CD4-positive, alpha-beta memory T cell (primary cell): Measurements from ENCODE around the gene LRRC8E. TPM values are rescaled to one million over a fixed set of nuclear protein-coding genes. Genes with fewer than 3 reads are reported as not detected.
"Not testable (repeated sequence)": the region's sequence is repeated elsewhere in the genome, so short reads cannot be mapped to it uniquely, and the experiment has no call there.

Source experiments
- CTCF ChIA-PET: fragments of 350-600 bp; sonication (Branson Sonifier 250); formaldehyde crosslinking; loops from one replicate; lab custom pipeline; 2021; ENCODE audit warnings: inconsistent platforms; ENCODE audit not compliant: partially characterized antibody; lab: Charles Lee
- POLR2A ChIA-PET: fragments of 350-600 bp; sonication (Branson Sonifier 250); formaldehyde crosslinking; loops from one replicate; lab custom pipeline; 2021; ENCODE audit not compliant: partially characterized antibody; lab: Charles Lee
- DNase-seq, 5 donors: peaks; one replicate each; pipeline versions ENCODE4 v3.0.0 to v3.0.0-alpha.2; 2020 to 2022; ENCODE audit warnings: mixed read lengths in 1 of 5
- H3K27ac ChIP-seq: one replicate; pipeline ENCODE4 v1.7.0; 2013; ENCODE audit warnings: low read depth, low read length
- H3K27me3 ChIP-seq: 2 replicates; pipeline ENCODE4 v1.7.0; 2013; ENCODE audit warnings: mild to moderate bottlenecking, low read length, moderate library complexity; ENCODE audit not compliant: insufficient read depth
- H3K36me3 ChIP-seq: 2 replicates; pipeline ENCODE4 v1.7.0; 2013; ENCODE audit warnings: mild to moderate bottlenecking, low read length, moderate library complexity; ENCODE audit not compliant: insufficient read depth
- H3K4me1 ChIP-seq: 2 replicates; pipeline ENCODE4 v1.7.0; 2013; ENCODE audit warnings: mild to moderate bottlenecking, low read length, moderate library complexity; ENCODE audit not compliant: insufficient read depth
- H3K4me3 ChIP-seq, 2 donors: one replicate each; pipeline ENCODE4 v1.7.0; 2013; ENCODE audit warnings: low read length in 2 of 2, mild to moderate bottlenecking in 1 of 2
- H3K9me3 ChIP-seq, 2 donors: one replicate each; pipeline ENCODE4 v1.7.0; 2013; ENCODE audit warnings: low read length in 2 of 2, control low read depth in 1 of 2; ENCODE audit not compliant: control insufficient read depth in 1 of 2
- H3K27ac Mint-ChIP-seq, 7 donors: one replicate each; pipeline ENCODE4 v1.8.0; 2020 to 2021; ENCODE audit warnings: mixed read lengths in 7 of 7, mild to moderate bottlenecking in 6 of 7, inconsistent platforms in 3 of 7, moderate library complexity in 3 of 7
- H3K27me3 Mint-ChIP-seq, 2 donors: one replicate each; pipeline ENCODE4 v1.8.0; 2020 to 2021; ENCODE audit warnings: mixed read lengths in 2 of 2
- H3K36me3 Mint-ChIP-seq, 2 donors: one replicate each; pipeline ENCODE4 v1.8.0; 2020 to 2021; ENCODE audit warnings: mixed read lengths in 2 of 2, inconsistent platforms in 1 of 2, mild to moderate bottlenecking in 1 of 2
- H3K4me1 Mint-ChIP-seq, 4 donors: one replicate each; pipeline ENCODE4 v1.8.0; 2020 to 2021; ENCODE audit warnings: mixed read lengths in 4 of 4, mild to moderate bottlenecking in 1 of 4
- H3K4me3 Mint-ChIP-seq, 8 donors: one replicate each; pipeline ENCODE4 v1.8.0; 2020 to 2021; ENCODE audit warnings: mixed read lengths in 8 of 8, mild to moderate bottlenecking in 7 of 8, moderate library complexity in 6 of 8, inconsistent platforms in 3 of 8
- H3K9me3 Mint-ChIP-seq, 8 donors: one replicate each; pipeline ENCODE4 v1.8.0; 2020 to 2021; ENCODE audit warnings: mixed read lengths in 8 of 8, mild to moderate bottlenecking in 5 of 8, inconsistent platforms in 3 of 8, moderate library complexity in 1 of 8
- intact Hi-C: fragments of 100-400 bp; cut with micrococcal nuclease; formaldehyde crosslinking; loops from one replicate; pipeline ENCODE4 v1.15.1; 2023
- polyA plus RNA-seq, 2 donors: library from polyadenylated mRNA; unstranded; fragments of 300-500 nt; fragmentation: Illumina TruSeq; gene quantifications; one replicate each; pipeline ENCODE4 v1.2.3, GENCODE V29; 2021
- total RNA-seq, 2 experiments: library from RNA; stranded (reverse); gene quantifications; one replicate each; pipeline ENCODE4 v1.2.3, GENCODE V29; 2021

The LRRC8E gene
- total and polyA plus RNA-seq, 4 experiments from 2014 or later, result not detected

- intact Hi-C loops, result no loop called here
- POLR2A ChIA-PET, result interaction anchor here (1.5 kb wide), 1 partner anchor 10 kb away, joined by 5 read pairs; no protein-coding TSS in a partner anchor
- peaks cover 10% of the 10 kb centered on the region for H3K4me1 ChIP-seq
- CTCF ChIA-PET, result interaction anchor here (0.6 to 2.1 kb wide), 4 partner anchors 10 to 577 kb away, joined by 4 to 6 read pairs (median 5); no protein-coding TSS in a partner anchor
- no peak overlapping the region for H3K4me3 ChIP-seq
- Mint-ChIP-seq H3K27ac (peak overlapping the region in 2 of 7 donors; percentile 22 to 81), H3K9me3 (no peaks in the 10 kb centered on the region), H3K36me3 (peaks cover 0 to 23% of the 10 kb centered on the region in 2 donors), H3K4me1 (peaks cover 1 to 28% (median 15%) of the 10 kb centered on the region in 4 donors), H3K4me3 (peak overlapping the region in 1 of 8 donors; percentile 36), H3K27me3 (no peaks in the 10 kb centered on the region)
- no peaks in the 10 kb centered on the region for H3K9me3 ChIP-seq
- H3K27ac ChIP-seq, result no peak overlapping the region
- peaks cover 19% of the 10 kb centered on the region for H3K36me3 ChIP-seq
- DNase-seq, result no peak
- no peaks in the 10 kb centered on the region for H3K27me3 ChIP-seq
Measured at GRCh38 chr19:7927605-7928333, 39.5 kb downstream of the LRRC8E start.

DNA sequence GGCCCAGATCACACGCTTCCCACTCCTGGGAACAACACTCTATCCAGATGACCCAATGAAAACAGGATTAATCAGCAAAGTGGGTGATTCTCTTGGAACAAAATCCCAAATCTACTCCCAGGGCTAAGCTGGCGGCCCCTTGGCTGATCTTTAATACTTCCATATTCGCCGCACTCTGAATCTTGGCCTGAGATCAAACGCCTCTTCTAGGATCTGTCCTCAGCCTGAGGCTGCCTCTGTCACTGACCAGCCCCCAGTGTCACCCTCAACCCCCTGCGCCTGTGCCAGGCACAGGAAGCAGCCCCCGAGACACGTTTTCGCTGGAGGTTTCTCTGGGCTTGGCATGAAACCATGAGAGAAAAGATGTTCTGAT, 40.0 kb downstream of the LRRC8E start:
- Mint-ChIP-seq H3K27ac (peak overlapping the region in 3 of 7 donors; percentile 10 to 81 (median 22)), H3K27me3 (no peaks in the 10 kb centered on the region), H3K36me3 (peaks cover 0 to 23% of the 10 kb centered on the region in 2 donors), H3K4me1 (peaks cover 1 to 25% (median 12%) of the 10 kb centered on the region in 4 donors), H3K4me3 (peak overlapping the region in 1 of 8 donors; percentile 39), H3K9me3 (no peaks in the 10 kb centered on the region)
- Histone ChIP-seq H3K27me3 (no peaks in the 10 kb centered on the region), H3K9me3 (no peaks in the 10 kb centered on the region), H3K27ac (no peak overlapping the region), H3K4me3 (no peak overlapping the region), H3K36me3 (peaks cover 21% of the 10 kb centered on the region), H3K4me1 (peaks cover 10% of the 10 kb centered on the region)
- POLR2A ChIA-PET, result interaction anchor here (0.7 to 1.6 kb wide), 2 partner anchors 8 to 121 kb away, joined by 3 to 15 read pairs; partner anchors contain the start of gene SNAPC2
- intact Hi-C loops, result no loop called here
- CTCF ChIA-PET, result interaction anchor here (2.1 to 2.8 kb wide), 3 partner anchors 8 to 76 kb away, joined by 6 to 12 read pairs (median 10); partner anchors contain the start of genes SNAPC2 and TIMM44
- no peak for DNase-seq

DNA sequence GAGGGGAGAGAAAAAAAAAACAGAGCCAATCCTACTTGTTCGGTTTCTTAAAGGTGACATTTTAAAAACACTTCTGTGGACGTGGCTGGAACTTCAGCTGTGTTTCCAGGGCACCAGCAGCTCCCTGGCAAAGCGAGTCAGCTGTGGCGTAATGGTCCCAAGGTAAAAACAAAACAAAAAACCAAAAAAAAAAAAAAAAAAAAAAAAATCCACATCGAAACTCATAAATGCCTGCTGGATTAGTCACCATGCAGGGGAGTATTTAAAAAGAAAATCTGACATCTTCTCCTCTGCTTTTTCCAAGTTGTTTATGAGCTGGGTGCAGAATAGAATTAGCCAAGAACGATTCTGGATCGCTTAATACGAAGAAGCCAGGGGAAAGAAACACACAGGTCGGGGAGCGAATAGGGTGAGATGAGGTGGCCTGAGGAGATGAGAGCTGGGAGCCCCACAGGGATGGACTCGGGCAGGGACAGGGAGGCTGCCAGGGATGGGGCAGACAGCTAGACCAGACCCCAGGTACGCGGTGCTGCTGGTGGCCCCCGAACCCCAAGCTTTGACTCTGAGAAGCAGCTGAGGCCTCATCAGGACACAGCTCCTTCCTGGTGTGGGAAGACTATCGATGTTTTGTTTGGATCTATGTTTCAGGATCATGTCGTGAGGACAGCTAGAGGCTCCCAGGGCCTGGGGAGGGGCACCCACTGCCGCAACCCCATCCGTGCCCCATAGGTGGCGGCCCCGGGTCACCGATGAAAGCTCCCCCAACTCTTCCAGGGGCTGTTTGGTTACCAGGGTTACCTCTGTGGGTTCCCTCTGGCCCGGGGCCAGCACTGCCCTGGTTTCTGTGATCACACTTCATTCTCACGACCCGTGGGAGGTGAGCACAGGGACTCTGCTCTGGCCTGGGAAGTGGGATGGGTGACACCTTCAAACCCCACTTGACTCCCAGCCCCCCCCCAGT, 40.7 kb downstream of the LRRC8E start:
- H3K4me3 Mint-ChIP-seq, result peak overlapping the region in 2 of 8 donors; percentile 21 to 54

DNA sequence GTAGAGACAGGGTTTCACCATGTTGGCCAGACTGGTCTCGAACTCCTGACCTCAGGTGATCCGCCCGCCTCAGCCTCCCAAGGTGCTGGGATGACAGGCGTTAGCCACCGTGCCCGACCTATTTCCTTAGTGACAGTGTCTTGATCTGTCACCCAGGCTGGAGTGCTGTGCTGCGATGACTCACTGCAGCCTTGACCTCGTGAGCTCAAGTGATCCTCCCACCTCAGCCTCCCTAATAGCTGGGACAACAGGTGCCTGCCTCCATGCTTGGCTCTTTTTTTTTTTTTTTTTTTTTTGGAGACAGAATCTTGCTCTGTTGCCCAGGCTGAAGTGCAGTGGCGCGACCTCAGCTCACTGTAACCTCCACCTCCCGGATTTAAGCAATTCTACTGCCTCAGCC, 41.7 kb downstream of the LRRC8E start:
- Histone ChIP-seq H3K27ac (peak overlapping the region; percentile 21), H3K36me3 (peaks cover 33% of the 10 kb centered on the region)
- H3K9me3 Mint-ChIP-seq, DNase-seq, H3K4me3 ChIP-seq, H3K27me3 ChIP-seq, H3K4me1 ChIP-seq, H3K9me3 ChIP-seq, H3K27me3 Mint-ChIP-seq, intact Hi-C loops, H3K4me3 Mint-ChIP-seq: not testable (repeated sequence)
- ChIA-PET CTCF (interaction anchor here (1.6 to 2.8 kb wide), 3 partner anchors 10 to 77 kb away, joined by 5 to 12 read pairs (median 10); partner anchors contain the start of genes SNAPC2 and TIMM44), POLR2A (interaction anchor here (1.0 to 1.6 kb wide), 2 partner anchors 9 kb away, joined by 3 to 15 read pairs; partner anchors contain the start of gene SNAPC2)
- Mint-ChIP-seq H3K36me3 (peaks cover 0 to 29% of the 10 kb centered on the region in 2 donors), H3K27ac (peak overlapping the region in 3 of 7 donors; percentile 36 to 81 (median 79)), H3K4me1 (peaks cover 1 to 20% (median 11%) of the 10 kb centered on the region in 4 donors)

More for the DNA sequence above, 40.7 kb downstream of the LRRC8E start:
- Mint-ChIP-seq H3K27ac (peak overlapping the region; percentile 36 to 88 (median 62)), H3K9me3 (no peaks in the 10 kb centered on the region), H3K4me1 (peaks cover 1 to 20% (median 11%) of the 10 kb centered on the region in 4 donors), H3K36me3 (peaks cover 0 to 26% of the 10 kb centered on the region in 2 donors), H3K27me3 (no peaks in the 10 kb centered on the region)
- Histone ChIP-seq H3K36me3 (peaks cover 28% of the 10 kb centered on the region), H3K9me3 (no peaks in the 10 kb centered on the region), H3K4me1 (peaks cover 10% of the 10 kb centered on the region), H3K4me3 (no peak overlapping the region), H3K27ac (peak overlapping the region; percentile 21), H3K27me3 (no peaks in the 10 kb centered on the region)
- ChIA-PET POLR2A (interaction anchor here (0.6 to 1.6 kb wide), 6 partner anchors 8 to 1397 kb away, joined by 3 to 15 read pairs (median 3); partner anchors contain the start of genes SNAPC2 and TIMM44), CTCF (interaction anchor here (0.9 to 2.8 kb wide), 5 partner anchors 9 to 77 kb away, joined by 4 to 12 read pairs (median 6); partner anchors contain the start of genes MAP2K7, SNAPC2 and TIMM44)
- DNase-seq, result peak; percentile 75 to 88 (median 76)
- intact Hi-C loops, result loop anchor here (1.0 kb wide), 1 partner anchor 14 kb away; the partner anchor contains the start of gene TIMM44

- Mint-ChIP-seq H3K27ac (no peak overlapping the region), H3K27me3 (no peaks in the 10 kb centered on the region), H3K36me3 (peaks cover 0 to 31% of the 10 kb centered on the region in 2 donors), H3K4me3 (no peak overlapping the region), H3K4me1 (peaks cover 0 to 20% (median 10%) of the 10 kb centered on the region in 4 donors), H3K9me3 (no peaks in the 10 kb centered on the region)
- Histone ChIP-seq H3K4me1 (peaks cover 6% of the 10 kb centered on the region), H3K9me3 (no peaks in the 10 kb centered on the region), H3K4me3 (no peak overlapping the region), H3K36me3 (peaks cover 38% of the 10 kb centered on the region), H3K27ac (no peak overlapping the region), H3K27me3 (no peaks in the 10 kb centered on the region)
- POLR2A ChIA-PET, result interaction anchor here (1.0 to 1.2 kb wide), 2 partner anchors 10 to 13 kb away, joined by 3 to 6 read pairs; partner anchors contain the start of genes SNAPC2 and TIMM44
- DNase-seq, result no peak
- CTCF ChIA-PET, result interaction anchor here (1.6 to 2.8 kb wide), 2 partner anchors 10 to 78 kb away, joined by 5 to 12 read pairs; partner anchors contain the start of gene SNAPC2
- intact Hi-C loops, result no loop called here
Measured at GRCh38 chr19:7930765-7931164, 42.5 kb downstream of the LRRC8E start.

DNA sequence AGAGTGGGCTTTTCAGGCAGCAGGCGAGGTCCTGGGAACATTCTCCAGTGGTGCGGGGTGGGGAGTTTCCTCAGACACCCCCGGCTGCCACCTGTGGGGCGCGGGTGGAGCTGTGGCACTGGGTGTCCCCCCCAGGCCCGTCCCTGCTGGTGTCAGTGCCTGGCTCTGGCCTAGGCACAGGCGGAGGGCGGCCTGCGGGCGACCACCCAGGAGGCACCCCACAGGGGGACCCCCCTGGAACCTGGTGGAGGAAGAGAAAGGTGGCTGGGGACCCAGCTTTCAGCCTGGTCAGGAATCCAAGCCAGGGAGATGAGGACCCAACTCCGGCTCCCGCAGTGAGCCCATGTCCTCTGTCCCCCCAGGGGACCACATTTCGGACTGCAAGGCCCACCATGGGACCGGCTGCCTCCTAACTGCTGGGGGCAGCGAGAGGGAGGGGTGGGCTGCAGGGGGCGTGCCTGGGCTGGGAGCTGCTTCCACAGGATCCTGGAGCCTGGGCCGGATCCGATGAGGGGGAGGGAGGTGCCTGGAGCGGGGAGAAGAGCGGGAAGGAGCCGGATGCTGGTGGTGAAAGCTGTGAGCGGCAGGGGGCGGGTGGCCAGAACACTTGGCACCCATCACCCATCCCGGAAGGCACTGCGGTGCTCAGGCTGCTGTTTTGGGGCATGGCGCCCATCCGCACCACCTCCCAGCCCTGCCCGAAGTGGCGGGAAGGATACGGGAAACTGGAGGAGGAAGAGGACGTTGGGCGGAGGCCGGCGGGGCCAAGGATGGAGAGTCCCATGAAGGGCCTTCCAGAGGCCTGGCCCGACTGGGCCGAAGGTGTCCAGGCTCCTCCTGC, 43.1 kb downstream of the LRRC8E start:
- H3K4me1 ChIP-seq, result peaks cover 3% of the 10 kb centered on the region
- CTCF ChIA-PET, result interaction anchor here (1.6 to 2.8 kb wide), 2 partner anchors 11 to 78 kb away, joined by 5 to 12 read pairs; partner anchors contain the start of gene SNAPC2
- no peak overlapping the region for H3K27ac ChIP-seq
- no peak for DNase-seq
- Mint-ChIP-seq H3K4me3 (no peak overlapping the region), H3K27me3 (no peaks in the 10 kb centered on the region), H3K9me3 (no peaks in the 10 kb centered on the region), H3K4me1 (peaks cover 0 to 17% (median 9%) of the 10 kb centered on the region in 4 donors), H3K27ac (no peak overlapping the region), H3K36me3 (peaks cover 0 to 32% of the 10 kb centered on the region in 2 donors)
- H3K9me3 ChIP-seq, result no peaks in the 10 kb centered on the region
- intact Hi-C loops, result no loop called here
- H3K4me3 ChIP-seq, result no peak overlapping the region
- no peaks in the 10 kb centered on the region for H3K27me3 ChIP-seq
- peaks cover 43% of the 10 kb centered on the region for H3K36me3 ChIP-seq
- POLR2A ChIA-PET, result interaction anchor here (1.0 to 1.2 kb wide), 2 partner anchors 11 to 12 kb away, joined by 3 to 6 read pairs; partner anchors contain the start of genes SNAPC2 and TIMM44
